ENCODE measurements around the gene VANGL2. TPM values are rescaled to one million over a fixed set of nuclear protein-coding genes. Genes with fewer than 3 reads are reported as not detected.

The VANGL2 gene
- polyA plus RNA-seq, 3 donors = 0.01 TPM; not detected in 2

GRCh38 chr1:160467576-160467975 lies 67.2 kb downstream of the VANGL2 start:
- intact Hi-C loops (cut with micrococcal nuclease) = no loop called here
- no peak overlapping the region for H2AFZ ChIP-seq (ENCODE audit: insufficient read depth, low read depth, low read length, poor library complexity, severe bottlenecking)
- peaks cover 0 to 2% (median 1%) of the 10 kb centered on the region in 7 donors for H3K9me3 Mint-ChIP-seq
- H3K27ac ChIP-seq (ENCODE audit: low read depth in 1 of 2, low read length in 2 of 2) = no peak overlapping the region
- TF ChIP-seq CTCF (IDR thresholded peaks at IDR 0.05) = no peak
- H3K27ac Mint-ChIP-seq = no peak overlapping the region
- H3K27me3 ChIP-seq (ENCODE audit: control insufficient read depth in 2 of 2, insufficient read depth in 2 of 2, low read length in 2 of 2) = no peaks in the 10 kb centered on the region
- no peaks in the 10 kb centered on the region for H3K4me1 ChIP-seq (ENCODE audit: control insufficient read depth in 1 of 2, insufficient read depth in 2 of 2, low read length in 2 of 2)
- no peaks in the 10 kb centered on the region for H3K36me3 ChIP-seq (replicated peaks in 1 of 2; ENCODE audit: control insufficient read depth in 1 of 2, insufficient read depth in 2 of 2, low read length in 2 of 2)
- H3K4me1 Mint-ChIP-seq = peaks cover 9% of the 10 kb centered on the region
- H3K4me2 ChIP-seq (replicated peaks; ENCODE audit: extremely low read depth, low read length, poor library complexity, severe bottlenecking) = no peak overlapping the region
- no peaks in the 10 kb centered on the region for H4K20me1 ChIP-seq (ENCODE audit: insufficient read depth, low read length)
- no peaks in the 10 kb centered on the region for H3K27me3 Mint-ChIP-seq (ENCODE audit: low read depth in 3 of 3)
- H3K9ac ChIP-seq (ENCODE audit: insufficient read depth, low read length, poor library complexity, severe bottlenecking) = no peak overlapping the region
- no peaks in the 10 kb centered on the region for H3K9me3 ChIP-seq (replicated peaks in 1 of 2; ENCODE audit: control insufficient read depth in 1 of 2, insufficient read depth in 1 of 2, low read length in 2 of 2)
- no peaks in the 10 kb centered on the region for H3K79me2 ChIP-seq (ENCODE audit: insufficient read depth, low read length)
- no peak overlapping the region for H3K4me3 ChIP-seq (replicated peaks in 1 of 3; ENCODE audit: low read depth in 2 of 3, low read length in 3 of 3)
- no peaks in the 10 kb centered on the region for H3K36me3 Mint-ChIP-seq
- no peak for DNase-seq
- no peak overlapping the region for H3K4me3 Mint-ChIP-seq

- Mint-ChIP-seq H3K4me1 (peaks cover 7% of the 10 kb centered on the region), H3K4me3 (no peak overlapping the region), H3K27ac (no peak overlapping the region), H3K9me3 (peaks cover 0 to 2% (median 0%) of the 10 kb centered on the region in 7 donors), H3K36me3 (no peaks in the 10 kb centered on the region), H3K27me3 (ENCODE audit: low read depth in 3 of 3) (no peaks in the 10 kb centered on the region)
- Histone ChIP-seq H3K27me3 (ENCODE audit: control insufficient read depth in 2 of 2, insufficient read depth in 2 of 2, low read length in 2 of 2) (no peaks in the 10 kb centered on the region), H3K4me1 (ENCODE audit: control insufficient read depth in 1 of 2, insufficient read depth in 2 of 2, low read length in 2 of 2) (peaks cover 4 to 10% of the 10 kb centered on the region in 2 donors), H3K36me3 (replicated peaks in 1 of 2; ENCODE audit: control insufficient read depth in 1 of 2, insufficient read depth in 2 of 2, low read length in 2 of 2) (no peaks in the 10 kb centered on the region), H3K9me3 (replicated peaks in 1 of 2; ENCODE audit: control insufficient read depth in 1 of 2, insufficient read depth in 1 of 2, low read length in 2 of 2) (no peaks in the 10 kb centered on the region), H3K79me2 (ENCODE audit: insufficient read depth, low read length) (no peaks in the 10 kb centered on the region), H3K4me3 (replicated peaks in 1 of 3; ENCODE audit: low read depth in 2 of 3, low read length in 3 of 3) (no peak overlapping the region), H3K9ac (ENCODE audit: insufficient read depth, low read length, poor library complexity, severe bottlenecking) (no peak overlapping the region), H3K27ac (ENCODE audit: low read depth in 1 of 2, low read length in 2 of 2) (no peak overlapping the region), H2AFZ (ENCODE audit: insufficient read depth, low read depth, low read length, poor library complexity, severe bottlenecking) (no peak overlapping the region), H3K4me2 (replicated peaks; ENCODE audit: extremely low read depth, low read length, poor library complexity, severe bottlenecking) (no peak overlapping the region), H4K20me1 (ENCODE audit: insufficient read depth, low read length) (no peaks in the 10 kb centered on the region)
- no peak for DNase-seq
- no CpG with 5 or more reads among the region's 1 CpG for WGBS (ENCODE audit: insufficient coverage)
- no peak for TF ChIP-seq CTCF (IDR thresholded peaks at IDR 0.05)
- intact Hi-C loops (cut with micrococcal nuclease) = no loop called here
Measured at GRCh38 chr1:160471253-160471652, 70.9 kb downstream of the VANGL2 start.
